ENCODE data around the gene MYL1.

- TF ChIP-seq YY1 (IDR thresholded peaks at IDR 0.05; ENCODE audit: low read depth) (no peak), TAF1 (IDR thresholded peaks at IDR 0.05; ENCODE audit: low read depth) (no peak), EP300 (IDR thresholded peaks at IDR 0.05; ENCODE audit: borderline replicate concordance) (no peak), TEAD4 (IDR thresholded peaks at IDR 0.05) (no peak), MAX (IDR thresholded peaks at IDR 0.05) (no peak), FOXM1 (IDR thresholded peaks at IDR 0.05; ENCODE audit: borderline replicate concordance, low read depth) (no peak)
Measured at GRCh38 chr2:210271300-210271699, 43.7 kb downstream of the MYL1 start.
